Measurements from ENCODE around the gene FILIP1L. TPM values are rescaled to one million over a fixed set of nuclear protein-coding genes. Genes with fewer than 3 reads are reported as not detected.

FILIP1L gene
- total and polyA plus RNA-seq, 2 donors (not counting 1 experiment from before 2014, with no cell fraction given) = 0.32 to 0.48 TPM

DNA sequence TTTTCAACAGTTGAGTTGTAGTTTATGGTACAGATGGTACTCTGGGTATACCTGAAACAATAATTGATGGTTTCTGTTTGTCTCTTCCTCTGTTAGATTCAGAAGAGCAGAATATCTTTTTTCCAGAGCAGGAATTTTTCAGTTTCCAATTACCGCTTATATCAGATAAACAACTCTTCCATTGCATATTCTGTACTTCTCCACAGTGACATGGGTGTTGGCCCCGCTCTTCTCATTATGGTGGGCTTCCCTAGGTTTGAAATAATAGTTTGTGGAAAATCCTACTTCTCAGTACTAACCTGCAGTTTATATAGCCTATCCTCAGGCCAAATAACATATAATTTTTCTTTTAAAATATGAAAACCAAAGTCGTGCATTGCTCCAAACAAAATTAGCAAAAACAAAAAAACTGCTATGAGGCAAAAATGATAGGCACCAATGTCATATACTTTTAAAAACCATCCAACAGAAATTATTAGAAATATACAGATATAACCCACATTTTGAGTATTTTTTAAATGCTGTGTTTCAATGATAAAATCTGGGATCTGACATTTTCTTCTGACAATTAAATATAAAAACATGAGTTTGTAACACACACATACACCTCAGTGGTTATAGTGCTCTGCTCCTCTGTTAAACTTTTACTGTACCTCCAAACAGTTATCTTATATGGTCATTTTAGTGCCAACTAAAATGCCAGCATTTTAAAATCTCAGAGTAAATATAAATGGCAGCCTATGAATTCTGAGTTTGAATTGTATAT, 239.9 kb downstream of the FILIP1L start:
- peaks cover 6 to 8% of the 10 kb centered on the region in 2 donors for H3K4me1 ChIP-seq (ENCODE audit: control insufficient read depth in 2 of 2, insufficient read depth in 2 of 2, low read length in 2 of 2)
- no peak overlapping the region for H3K9ac ChIP-seq (ENCODE audit: low read length)
- no peak overlapping the region for H2AFZ ChIP-seq (ENCODE audit: insufficient read depth, low read depth, low read length, poor library complexity, severe bottlenecking)
- peak overlapping the region in 1 of 5 experiments; percentile 64 for H3K4me3 ChIP-seq (ENCODE audit: control extremely low read depth in 1 of 5, extremely low read depth in 1 of 5, insufficient read depth in 1 of 5, low read depth in 2 of 5, low read length in 4 of 5)
- H4K20me1 ChIP-seq (ENCODE audit: control insufficient read depth, insufficient read depth, low read length, poor library complexity, severe bottlenecking) = peaks cover 3% of the 10 kb centered on the region
- ChIA-PET CTCF (no interaction called here), POLR2A (no interaction called here)
- no CpG with 5 or more reads among the region's 3 CpGs for WGBS (ENCODE audit: insufficient coverage)
- H3K27me3 ChIP-seq (replicated peaks in 1 of 4; ENCODE audit: control extremely low read depth in 1 of 4, control insufficient read depth in 3 of 4, insufficient read depth in 4 of 4, low read length in 3 of 4) = no peaks in the 10 kb centered on the region
- Mint-ChIP-seq H3K27me3 (no peaks in the 10 kb centered on the region), H3K4me1 (peaks cover 18% of the 10 kb centered on the region), H3K4me3 (no peak overlapping the region), H3K27ac (no peak overlapping the region), H3K9me3 (ENCODE audit: insufficient read depth) (no peaks in the 10 kb centered on the region)
- peak overlapping the region; percentile 76 for H3K4me2 ChIP-seq (replicated peaks; ENCODE audit: low read depth, low read length, poor library complexity, severe bottlenecking)
- peaks cover 0 to 1% of the 10 kb centered on the region in 2 experiments for H3K36me3 ChIP-seq (replicated peaks in 1 of 2; ENCODE audit: control extremely low read depth in 1 of 2, control insufficient read depth in 1 of 2, extremely low read depth in 1 of 2, insufficient read depth in 2 of 2, low read length in 1 of 2)
- peaks cover 12% of the 10 kb centered on the region for H3K79me2 ChIP-seq (ENCODE audit: control insufficient read depth, insufficient read depth, low read length)
- intact Hi-C loops (cut with micrococcal nuclease) = loop anchor here (5.0 kb wide), 2 partner anchors 173 to 198 kb away; no protein-coding TSS in a partner anchor
- TF ChIP-seq CTCF (IDR thresholded peaks at IDR 0.05) = no peak
- TF ChIP-seq EZH2 (IDR thresholded peaks at IDR 0.05; ENCODE audit: borderline replicate concordance, insufficient read depth, low read depth, low read length, poor library complexity, severe bottlenecking) = no peak
- no peaks in the 10 kb centered on the region for H3K9me3 ChIP-seq (ENCODE audit: control extremely low read depth in 1 of 3, control insufficient read depth in 2 of 3, insufficient read depth in 1 of 3, low read length in 2 of 3)
- H3K27ac ChIP-seq (ENCODE audit: low read length in 2 of 2) = no peak overlapping the region
- no peak for ATAC-seq (ENCODE audit: low read depth)
- no peak for DNase-seq

All from B cell (primary cell).